Measurements from ENCODE around the gene CPXM2. TPM values are rescaled to one million over a fixed set of nuclear protein-coding genes. Genes with fewer than 3 reads are reported as not detected.

Gene CPXM2
- total RNA-seq, 1 experiment from 2014 or later, result 0.12 TPM

- H3K27me3 ChIP-seq (ENCODE audit: insufficient read depth, low read length), result peaks cover 71% of the 10 kb centered on the region
- no peak for TF ChIP-seq CTCF (IDR thresholded peaks at IDR 0.05 in 2 of 3, conservative IDR thresholded peaks at IDR 0.05 in 1 of 3; ENCODE audit: borderline replicate concordance in 1 of 3, insufficient read depth in 1 of 3, low read depth in 2 of 3, low read length in 2 of 3)
- no peak for TF ChIP-seq TCF7L2 (IDR thresholded peaks at IDR 0.05; ENCODE audit: borderline replicate concordance, extremely low read depth, insufficient read depth, insufficient read length)
- TF ChIP-seq, protein P1, sequence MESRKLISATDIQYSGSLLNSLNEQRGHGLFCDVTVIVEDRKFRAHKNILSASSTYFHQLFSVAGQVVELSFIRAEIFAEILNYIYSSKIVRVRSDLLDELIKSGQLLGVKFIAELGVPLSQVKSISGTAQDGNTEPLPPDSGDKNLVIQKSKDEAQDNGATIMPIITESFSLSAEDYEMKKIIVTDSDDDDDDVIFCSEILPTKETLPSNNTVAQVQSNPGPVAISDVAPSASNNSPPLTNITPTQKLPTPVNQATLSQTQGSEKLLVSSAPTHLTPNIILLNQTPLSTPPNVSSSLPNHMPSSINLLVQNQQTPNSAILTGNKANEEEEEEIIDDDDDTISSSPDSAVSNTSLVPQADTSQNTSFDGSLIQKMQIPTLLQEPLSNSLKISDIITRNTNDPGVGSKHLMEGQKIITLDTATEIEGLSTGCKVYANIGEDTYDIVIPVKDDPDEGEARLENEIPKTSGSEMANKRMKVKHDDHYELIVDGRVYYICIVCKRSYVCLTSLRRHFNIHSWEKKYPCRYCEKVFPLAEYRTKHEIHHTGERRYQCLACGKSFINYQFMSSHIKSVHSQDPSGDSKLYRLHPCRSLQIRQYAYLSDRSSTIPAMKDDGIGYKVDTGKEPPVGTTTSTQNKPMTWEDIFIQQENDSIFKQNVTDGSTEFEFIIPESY (IDR thresholded peaks at IDR 0.05; ENCODE audit: extremely low read depth, insufficient replicate concordance, low read length), result no peak
- TF ChIP-seq YY1 (IDR thresholded peaks at IDR 0.05; ENCODE audit: extremely low read depth, insufficient replicate concordance, low read depth, low read length), result no peak
- H3K9ac ChIP-seq (ENCODE audit: low read length), result no peak overlapping the region
- H3K9me3 ChIP-seq (ENCODE audit: control insufficient read depth in 1 of 2, insufficient read depth in 1 of 2, low read depth in 1 of 2, low read length in 2 of 2), result no peaks in the 10 kb centered on the region
- POLR2A ChIA-PET, result no interaction called here
- no peak overlapping the region for H3K27ac ChIP-seq (ENCODE audit: low read depth, low read length)
- no peak overlapping the region for H3K4me3 ChIP-seq (replicated peaks in 1 of 2; ENCODE audit: low read depth in 1 of 2, low read length in 2 of 2)
- H3K36me3 ChIP-seq (ENCODE audit: control insufficient read depth in 1 of 2, insufficient read depth in 2 of 2, low read length in 2 of 2), result no peaks in the 10 kb centered on the region
- ATAC-seq, result no peak
- no peak for DNase-seq (ENCODE audit: low read depth, low spot score)
- no peak overlapping the region for H3K4me2 ChIP-seq (ENCODE audit: low read length)
- CTCF ChIA-PET, result no interaction called here
- H3K4me1 ChIP-seq (ENCODE audit: control insufficient read depth in 1 of 2, insufficient read depth in 2 of 2, low read length in 2 of 2), result 0 out of 4 replicates have a peak, but pooled peaks cover 0 to 3% of the 10 kb centered on the region in 2 experiments
- RAD21 ChIA-PET (ENCODE audit: low non-redundant PET in 1 of 2, low total read pairs in 2 of 2, uncharacterized antibody in 2 of 2, unreplicated experiment in 2 of 2), result no interaction called here
- intact Hi-C loops (cut with micrococcal nuclease), result no loop called here
- H4K20me1 ChIP-seq (ENCODE audit: insufficient read depth), result no peaks in the 10 kb centered on the region
- no peaks in the 10 kb centered on the region for H3K9me2 ChIP-seq (ENCODE audit: insufficient read depth)
- no peak overlapping the region for H2AFZ ChIP-seq (ENCODE audit: low read depth, low read length, poor library complexity, severe bottlenecking)
- H3K79me2 ChIP-seq (ENCODE audit: insufficient read depth, low read length), result no peaks in the 10 kb centered on the region
- BruUV-seq (replicated peaks), result no TSS peak
These were observed 39.1 kb downstream of the CPXM2 start for GRCh38 chr10:123852411-123852951.

Data from HCT116 (cell line).